ENCODE data around the gene TOR1B. TPM values are rescaled to one million over a fixed set of nuclear protein-coding genes. Genes with fewer than 3 reads are reported as not detected.

TOR1B gene
- total RNA-seq, 2 experiments from 2014 or later: 13.3 to 14.9 TPM

DNA sequence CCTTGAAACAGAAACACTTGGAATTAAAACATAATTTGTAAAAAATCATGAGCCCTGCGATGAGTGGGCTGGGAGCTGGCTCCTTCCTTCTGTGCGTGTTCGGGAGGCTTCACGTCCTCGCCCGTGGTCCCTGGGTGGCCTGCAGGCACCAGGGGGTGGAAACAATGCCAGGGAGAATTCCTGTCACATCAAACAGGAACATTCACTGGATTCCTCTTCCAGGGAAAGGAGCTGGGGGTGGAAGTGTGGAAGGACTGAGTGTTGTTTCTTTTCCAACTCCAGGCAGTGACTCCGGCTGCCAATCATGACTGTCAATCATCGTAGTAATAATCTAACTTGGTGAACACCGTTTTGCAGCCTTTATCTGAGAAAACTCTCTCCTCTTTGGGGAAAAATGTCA lies 10.7 kb downstream of the TOR1B start:
- no peak for DNase-seq (ENCODE audit: low spot score)
- TSS peak; percentile 39 for BruUV-seq (replicated peaks)
- CTCF ChIA-PET (ENCODE audit: unreplicated experiment): no interaction called here
- H3K4me1 ChIP-seq (ENCODE audit: insufficient read depth, low read length, poor library complexity, severe bottlenecking): no peaks in the 10 kb centered on the region
- H3K4me3 ChIP-seq (ENCODE audit: low read depth, low read length, poor library complexity, severe bottlenecking): no peak overlapping the region
- no peaks in the 10 kb centered on the region for H4K20me1 ChIP-seq (ENCODE audit: insufficient read depth, low read length)
- H3K9me3 ChIP-seq (ENCODE audit: low read length): no peaks in the 10 kb centered on the region
- POLR2A ChIA-PET: interaction anchor here (0.6 kb wide), 1 partner anchor 29 kb away, joined by 4 read pairs; no protein-coding TSS in a partner anchor
- no peaks in the 10 kb centered on the region for H3K9me2 ChIP-seq (ENCODE audit: insufficient read depth, low read length)
- H3K27ac ChIP-seq (ENCODE audit: low read depth, low read length, poor library complexity, severe bottlenecking): no peak overlapping the region
- H3K36me3 ChIP-seq (ENCODE audit: insufficient read depth, low read length): peaks cover 84% of the 10 kb centered on the region
- H2AFZ ChIP-seq (ENCODE audit: low read length): no peak overlapping the region
- no peak overlapping the region for H3K4me2 ChIP-seq (ENCODE audit: low read length)
- TF ChIP-seq, protein P1, sequence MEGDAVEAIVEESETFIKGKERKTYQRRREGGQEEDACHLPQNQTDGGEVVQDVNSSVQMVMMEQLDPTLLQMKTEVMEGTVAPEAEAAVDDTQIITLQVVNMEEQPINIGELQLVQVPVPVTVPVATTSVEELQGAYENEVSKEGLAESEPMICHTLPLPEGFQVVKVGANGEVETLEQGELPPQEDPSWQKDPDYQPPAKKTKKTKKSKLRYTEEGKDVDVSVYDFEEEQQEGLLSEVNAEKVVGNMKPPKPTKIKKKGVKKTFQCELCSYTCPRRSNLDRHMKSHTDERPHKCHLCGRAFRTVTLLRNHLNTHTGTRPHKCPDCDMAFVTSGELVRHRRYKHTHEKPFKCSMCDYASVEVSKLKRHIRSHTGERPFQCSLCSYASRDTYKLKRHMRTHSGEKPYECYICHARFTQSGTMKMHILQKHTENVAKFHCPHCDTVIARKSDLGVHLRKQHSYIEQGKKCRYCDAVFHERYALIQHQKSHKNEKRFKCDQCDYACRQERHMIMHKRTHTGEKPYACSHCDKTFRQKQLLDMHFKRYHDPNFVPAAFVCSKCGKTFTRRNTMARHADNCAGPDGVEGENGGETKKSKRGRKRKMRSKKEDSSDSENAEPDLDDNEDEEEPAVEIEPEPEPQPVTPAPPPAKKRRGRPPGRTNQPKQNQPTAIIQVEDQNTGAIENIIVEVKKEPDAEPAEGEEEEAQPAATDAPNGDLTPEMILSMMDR (conservative IDR thresholded peaks at IDR 0.05; ENCODE audit: low read length): no peak
- no peak for TF ChIP-seq EZH2phosphoT487 (IDR thresholded peaks at IDR 0.05; ENCODE audit: borderline replicate concordance, low read depth, low read length)
- no peaks in the 10 kb centered on the region for H3K79me2 ChIP-seq (ENCODE audit: insufficient read depth, low read depth, low read length)
- intact Hi-C loops (cut with micrococcal nuclease; ENCODE audit: unreplicated experiment): no loop called here

DNA sequence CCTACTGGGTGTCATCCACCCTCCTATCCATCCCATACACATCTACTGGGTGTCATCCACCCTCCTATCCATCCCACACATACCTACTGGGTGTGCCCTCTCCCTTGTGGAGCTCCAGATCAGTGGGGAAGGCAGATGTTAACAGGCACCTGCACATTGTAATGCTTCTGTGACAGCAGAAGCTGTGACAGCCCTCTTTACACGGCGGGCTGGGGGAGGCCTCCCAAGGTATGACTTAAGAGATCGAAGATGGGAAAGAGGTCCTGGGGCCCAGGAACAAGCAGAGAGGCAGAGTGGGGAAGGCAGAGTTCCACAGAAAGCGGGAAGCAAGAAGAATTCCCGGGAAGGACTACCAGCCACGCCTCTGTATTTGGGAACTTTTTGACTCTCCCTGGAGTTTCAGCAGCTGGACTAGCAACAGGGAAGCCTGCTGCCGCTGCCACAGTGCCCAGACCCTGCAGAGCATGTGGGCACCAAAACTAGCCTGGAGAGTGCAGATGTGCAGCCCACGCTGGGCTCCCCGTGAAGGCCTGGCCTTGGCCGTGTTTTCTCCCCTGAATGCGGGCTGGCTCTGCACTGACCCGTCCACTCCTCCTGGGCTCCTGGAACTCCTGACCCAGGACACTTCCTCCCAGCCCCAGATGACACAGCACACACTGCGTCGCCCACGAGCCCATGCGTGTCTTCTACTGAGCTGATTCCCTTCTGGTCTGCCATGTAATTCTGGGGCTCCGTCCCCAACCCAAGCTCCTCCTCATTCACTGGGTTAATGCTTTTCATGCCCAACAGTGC lies 11.6 kb downstream of the TOR1B start:
- no TSS peak for BruUV-seq (replicated peaks)
- no peak overlapping the region for H2AFZ ChIP-seq (ENCODE audit: low read length)
- no peaks in the 10 kb centered on the region for H3K9me3 ChIP-seq (ENCODE audit: low read length)
- H3K36me3 ChIP-seq (ENCODE audit: insufficient read depth, low read length): peaks cover 82% of the 10 kb centered on the region
- ChIA-PET CTCF (ENCODE audit: unreplicated experiment) (no interaction called here), POLR2A (no interaction called here)
- intact Hi-C loops (cut with micrococcal nuclease; ENCODE audit: unreplicated experiment): no loop called here
- H3K4me3 ChIP-seq (ENCODE audit: low read depth, low read length, poor library complexity, severe bottlenecking): no peak overlapping the region
- no peak overlapping the region for H3K27ac ChIP-seq (ENCODE audit: low read depth, low read length, poor library complexity, severe bottlenecking)
- H3K4me1 ChIP-seq (ENCODE audit: insufficient read depth, low read length, poor library complexity, severe bottlenecking): no peaks in the 10 kb centered on the region
- H4K20me1 ChIP-seq (ENCODE audit: insufficient read depth, low read length): no peaks in the 10 kb centered on the region
- H3K9me2 ChIP-seq (ENCODE audit: insufficient read depth, low read length): no peaks in the 10 kb centered on the region
- no peaks in the 10 kb centered on the region for H3K79me2 ChIP-seq (ENCODE audit: insufficient read depth, low read depth, low read length)
- DNase-seq (ENCODE audit: low spot score): no peak
- H3K4me2 ChIP-seq (ENCODE audit: low read length): no peak overlapping the region
- TF ChIP-seq, protein P1 (conservative IDR thresholded peaks at IDR 0.05; ENCODE audit: low read length): no peak
- TF ChIP-seq EZH2phosphoT487 (IDR thresholded peaks at IDR 0.05; ENCODE audit: borderline replicate concordance, low read depth, low read length): no peak

DNA sequence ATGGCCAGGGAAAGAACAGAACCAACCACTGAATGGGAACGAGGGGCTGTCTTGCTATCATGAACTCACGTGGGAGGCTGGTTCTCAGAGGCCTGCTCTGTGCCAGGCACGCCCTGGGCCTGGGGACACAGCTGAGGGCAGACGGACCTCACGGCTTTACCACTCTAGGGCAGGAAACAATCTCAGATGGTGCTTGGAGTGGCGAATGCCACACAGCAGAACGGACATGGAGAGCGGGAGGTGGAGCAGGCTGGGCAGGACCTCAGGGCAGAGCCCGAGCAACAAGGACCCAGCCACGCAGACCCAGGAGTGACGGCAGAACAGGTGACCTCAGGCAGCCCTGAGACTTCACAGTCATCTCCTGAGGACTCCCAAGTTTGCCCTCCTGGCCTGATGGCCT lies 12.3 kb downstream of the TOR1B start:
- Histone ChIP-seq H3K4me2 (ENCODE audit: low read length) (no peak overlapping the region), H2AFZ (ENCODE audit: low read length) (no peak overlapping the region), H3K36me3 (ENCODE audit: insufficient read depth, low read length) (peaks cover 80% of the 10 kb centered on the region), H3K4me1 (ENCODE audit: insufficient read depth, low read length, poor library complexity, severe bottlenecking) (no peaks in the 10 kb centered on the region), H3K4me3 (ENCODE audit: low read depth, low read length, poor library complexity, severe bottlenecking) (no peak overlapping the region), H4K20me1 (ENCODE audit: insufficient read depth, low read length) (no peaks in the 10 kb centered on the region), H3K27ac (ENCODE audit: low read depth, low read length, poor library complexity, severe bottlenecking) (no peak overlapping the region), H3K9me2 (ENCODE audit: insufficient read depth, low read length) (no peaks in the 10 kb centered on the region), H3K79me2 (ENCODE audit: insufficient read depth, low read depth, low read length) (no peaks in the 10 kb centered on the region), H3K9me3 (ENCODE audit: low read length) (no peaks in the 10 kb centered on the region)
- intact Hi-C loops (cut with micrococcal nuclease; ENCODE audit: unreplicated experiment): no loop called here
- TF ChIP-seq, protein P1 (conservative IDR thresholded peaks at IDR 0.05; ENCODE audit: low read length): no peak
- TF ChIP-seq EZH2phosphoT487 (IDR thresholded peaks at IDR 0.05; ENCODE audit: borderline replicate concordance, low read depth, low read length): no peak
- DNase-seq (ENCODE audit: low spot score): no peak
- ChIA-PET POLR2A (no interaction called here), CTCF (ENCODE audit: unreplicated experiment) (no interaction called here)
- BruUV-seq (replicated peaks): no TSS peak
